ENCODE measurements around the gene LEF1. TPM values are rescaled to one million over a fixed set of nuclear protein-coding genes. Genes with fewer than 3 reads are reported as not detected.
A peak's percentile ranks its signal among the peaks of the same experiment; 100 is the strongest.

Gene LEF1
- total RNA-seq, 6 donors from 2014 or later, result 3.3 to 10.0 (median 5.6) TPM

DNA sequence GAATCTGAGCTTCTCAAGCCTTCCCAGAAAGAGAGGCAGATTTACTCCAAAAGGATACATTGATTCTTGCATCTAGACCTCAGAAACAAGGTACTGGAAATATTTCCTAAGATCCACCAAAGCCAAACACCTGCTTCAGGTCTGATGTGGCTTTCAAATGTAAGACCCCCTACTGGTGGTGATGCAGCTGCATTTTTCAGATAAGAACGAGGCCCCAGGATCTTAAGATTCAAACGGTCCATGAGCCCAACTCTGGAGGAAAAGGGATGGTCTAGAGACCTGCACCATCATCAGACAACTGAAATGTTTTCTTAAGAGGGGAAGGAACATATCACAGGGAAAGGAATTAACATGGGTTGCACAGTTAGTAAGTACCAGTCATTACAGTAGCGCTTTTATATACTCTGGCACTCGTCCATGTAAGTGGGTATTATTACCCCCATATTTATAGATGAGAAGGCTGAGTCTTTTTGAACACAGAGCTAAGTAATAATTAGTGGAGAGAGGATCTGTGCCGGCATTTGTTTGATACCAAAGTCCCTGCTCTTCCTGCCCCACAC, 73.7 kb downstream of the LEF1 start:
- 69 to 83% methylated on average over 5 of the region's 5 CpGs for WGBS, 2 donors
- TF ChIP-seq CTCF (IDR thresholded peaks at IDR 0.05), result no peak

GRCh38 chr4:108094131-108094530, 74.6 kb downstream of the LEF1 start:
- TF ChIP-seq POLR2AphosphoS5 (IDR thresholded peaks at IDR 0.05) (no peak), EP300 (IDR thresholded peaks at IDR 0.05) (no peak), CTCF (IDR thresholded peaks at IDR 0.05) (no peak), POLR2A (IDR thresholded peaks at IDR 0.05) (no peak)
- no peak for ATAC-seq (ENCODE audit: low FRiP score in 2 of 2)
- H3K4me3 ChIP-seq, result no peak overlapping the region
- no peaks in the 10 kb centered on the region for H3K27me3 ChIP-seq
- H3K4me1 ChIP-seq, result no peaks in the 10 kb centered on the region
- 83 to 95% methylated on average over 2 of the region's 2 CpGs for WGBS, 2 donors
- H3K9me3 ChIP-seq, result no peaks in the 10 kb centered on the region
- no peak overlapping the region for H3K27ac ChIP-seq
- DNase-seq, result no peak
- H3K36me3 ChIP-seq, result no peaks in the 10 kb centered on the region

More for the DNA sequence above, 73.7 kb downstream of the LEF1 start:
- ATAC-seq (ENCODE audit: low FRiP score in 2 of 2) (no peak), DNase-seq (no peak)
- H3K27me3 ChIP-seq, result no peaks in the 10 kb centered on the region
- H3K9me3 ChIP-seq, result no peaks in the 10 kb centered on the region
- H3K4me3 ChIP-seq, result no peak overlapping the region
- no peak overlapping the region for H3K27ac ChIP-seq
- no peaks in the 10 kb centered on the region for H3K4me1 ChIP-seq
- no peaks in the 10 kb centered on the region for H3K36me3 ChIP-seq

DNA sequence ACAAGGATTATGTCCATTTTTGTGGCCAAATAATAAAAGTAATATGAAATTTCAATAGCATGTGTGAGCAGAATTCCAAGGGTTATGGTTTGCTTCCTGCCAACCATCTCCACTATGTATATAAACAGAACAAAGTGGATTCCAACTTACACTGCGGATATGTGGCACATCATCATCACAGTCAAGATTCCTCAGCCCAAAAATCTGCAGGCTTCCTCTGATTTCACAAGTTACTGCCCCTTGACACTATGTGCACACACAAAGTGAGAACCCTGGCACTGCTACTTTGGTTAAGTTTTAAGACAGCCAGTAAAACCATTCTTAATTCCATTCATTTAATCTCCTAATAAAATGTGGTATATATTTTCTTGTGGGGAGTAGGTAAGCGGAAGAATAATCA, 76.4 kb downstream of the LEF1 start:
- DNase-seq (no peak), ATAC-seq (ENCODE audit: low FRiP score in 2 of 2) (no peak)
- Histone ChIP-seq H3K27ac (no peak overlapping the region), H3K9me3 (no peaks in the 10 kb centered on the region), H3K4me3 (no peak overlapping the region), H3K4me1 (no peaks in the 10 kb centered on the region), H3K36me3 (no peaks in the 10 kb centered on the region), H3K27me3 (no peaks in the 10 kb centered on the region)
- no peak for TF ChIP-seq EP300 (IDR thresholded peaks at IDR 0.05)
- no peak for TF ChIP-seq POLR2A (IDR thresholded peaks at IDR 0.05)
- no peak for TF ChIP-seq POLR2AphosphoS5 (IDR thresholded peaks at IDR 0.05)
- no peak for TF ChIP-seq CTCF (IDR thresholded peaks at IDR 0.05)
- WGBS, 2 donors, result 74 to 83% methylated on average over 2 of the region's 2 CpGs

DNA sequence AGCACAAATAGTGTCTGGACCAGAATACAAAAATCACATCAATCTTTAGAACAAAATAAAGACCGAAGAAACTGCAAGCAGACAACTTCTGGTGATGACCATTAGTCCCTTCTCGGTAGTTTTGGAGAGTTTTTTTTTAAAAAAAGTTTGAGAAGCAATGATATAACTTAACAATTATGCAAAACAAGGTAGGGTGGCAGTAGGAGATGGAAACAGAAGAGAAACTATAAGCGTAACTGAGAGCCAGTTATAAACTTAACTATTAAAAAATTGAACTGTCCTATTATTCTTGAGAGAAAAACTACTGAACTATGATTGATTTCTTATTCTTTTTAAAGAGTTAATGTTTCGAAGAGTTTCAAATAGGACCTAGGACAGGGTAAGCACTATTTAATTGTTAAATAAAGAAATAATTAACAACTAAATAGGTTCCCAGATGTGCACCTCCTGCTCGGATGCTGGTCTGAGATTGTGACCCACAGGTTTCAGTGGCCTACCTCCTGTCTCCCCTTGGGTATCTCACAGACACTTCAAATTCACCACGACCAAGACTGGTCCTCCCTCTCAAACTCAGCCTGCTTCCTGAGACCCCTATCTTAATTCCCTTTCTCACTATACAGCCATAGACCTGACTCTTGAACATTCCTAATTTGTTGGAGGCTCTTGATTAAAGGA, 81.3 kb downstream of the LEF1 start:
- WGBS, 2 donors, result 83 to 86% methylated on average over 6 of the region's 6 CpGs
- DNase-seq (no peak), ATAC-seq (ENCODE audit: low FRiP score in 2 of 2) (no peak)
- H3K27me3 ChIP-seq, result no peaks in the 10 kb centered on the region
- no peaks in the 10 kb centered on the region for H3K9me3 ChIP-seq
- TF ChIP-seq EP300 (IDR thresholded peaks at IDR 0.05) (no peak), POLR2A (IDR thresholded peaks at IDR 0.05) (no peak), POLR2AphosphoS5 (IDR thresholded peaks at IDR 0.05) (no peak), CTCF (IDR thresholded peaks at IDR 0.05) (no peak)
- H3K27ac ChIP-seq, result no peak overlapping the region
- H3K4me3 ChIP-seq, result no peak overlapping the region
- H3K36me3 ChIP-seq, result no peaks in the 10 kb centered on the region
- no peaks in the 10 kb centered on the region for H3K4me1 ChIP-seq

GRCh38 chr4:108081256-108081655, 87.5 kb downstream of the LEF1 start:
- Histone ChIP-seq H3K4me1 (no peaks in the 10 kb centered on the region), H3K9me3 (no peaks in the 10 kb centered on the region), H3K36me3 (no peaks in the 10 kb centered on the region), H3K27ac (no peak overlapping the region), H3K27me3 (no peaks in the 10 kb centered on the region), H3K4me3 (no peak overlapping the region)
- 89 to 97% methylated on average over 16 of the region's 16 CpGs for whole genome bisulfite sequencing, 2 donors
- ATAC-seq (ENCODE audit: low FRiP score in 2 of 2) (no peak), DNase-seq (peak in 1 of 2 donors; percentile 68)
- TF ChIP-seq POLR2AphosphoS5 (IDR thresholded peaks at IDR 0.05) (no peak), CTCF (IDR thresholded peaks at IDR 0.05) (no peak), EP300 (IDR thresholded peaks at IDR 0.05) (no peak), POLR2A (IDR thresholded peaks at IDR 0.05) (no peak)
